Measurements from ENCODE around the gene UBALD2. TPM values are rescaled to one million over a fixed set of nuclear protein-coding genes. Genes with fewer than 3 reads are reported as not detected.
"Not testable (repeated sequence)": the region's sequence is repeated elsewhere in the genome, so short reads cannot be mapped to it uniquely, and the experiment has no call there.

UBALD2 gene
- total RNA-seq, 1 donor from 2014 or later, result 217 TPM

DNA sequence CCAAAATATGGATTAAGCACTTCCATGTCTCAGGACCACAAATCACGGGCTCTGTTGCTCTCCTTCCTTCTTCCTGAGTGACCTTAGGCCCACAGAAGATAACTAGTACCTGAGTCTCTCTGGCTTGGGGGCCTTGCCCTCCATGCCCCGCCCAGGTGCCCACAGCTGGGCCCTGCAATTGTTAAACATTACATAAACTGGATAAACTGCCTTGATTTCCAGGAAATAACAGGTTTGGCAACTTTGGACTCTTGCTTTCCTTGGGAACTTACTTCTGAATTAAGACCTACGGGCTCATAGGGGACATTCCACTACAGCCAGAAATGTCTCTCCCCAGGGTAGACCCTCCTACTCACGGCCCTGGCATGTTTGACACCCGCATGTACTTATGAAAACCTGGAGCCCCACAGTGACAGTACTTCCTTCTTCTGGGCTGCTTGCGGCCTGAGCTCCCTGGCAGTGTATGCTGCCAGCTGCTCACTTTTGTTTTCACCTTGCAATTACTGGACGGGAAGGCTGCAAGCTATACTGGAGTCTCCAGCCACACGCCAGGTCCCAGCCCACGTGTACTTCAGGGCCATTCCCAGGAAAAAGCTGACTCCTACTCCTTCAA, 2.3 kb upstream of the UBALD2 start:
- intact Hi-C loops (cut with micrococcal nuclease), result loop anchor here (1.0 to 10.0 kb wide), 2 partner anchors 22 to 242 kb away; partner anchors contain the start of gene RHBDF2
- peaks cover 13% of the 10 kb centered on the region for H3K36me3 Mint-ChIP-seq (ENCODE audit: low read depth)
- peak overlapping the region; percentile 94 for H3K27ac Mint-ChIP-seq
- no peak for DNase-seq (ENCODE audit: low spot score)
- H3K4me3 Mint-ChIP-seq, result peak overlapping the region; percentile 59
- no peaks in the 10 kb centered on the region for H3K9me3 Mint-ChIP-seq
- peaks cover 52% of the 10 kb centered on the region for H3K4me1 Mint-ChIP-seq (ENCODE audit: low read depth)
- H3K27me3 Mint-ChIP-seq (ENCODE audit: insufficient read depth), result no peaks in the 10 kb centered on the region

- no peaks in the 10 kb centered on the region for H3K9me3 Mint-ChIP-seq
- no peaks in the 10 kb centered on the region for H3K27me3 Mint-ChIP-seq (ENCODE audit: insufficient read depth)
- peaks cover 19% of the 10 kb centered on the region for H3K36me3 Mint-ChIP-seq (ENCODE audit: low read depth)
- H3K4me3 Mint-ChIP-seq, result peak overlapping the region; percentile 61
- H3K4me1 Mint-ChIP-seq (ENCODE audit: low read depth), result peaks cover 58% of the 10 kb centered on the region
- peak overlapping the region; percentile 94 for H3K27ac Mint-ChIP-seq
- DNase-seq (ENCODE audit: low spot score), result no peak
- intact Hi-C loops (cut with micrococcal nuclease), result loop anchor here (1.0 to 10.0 kb wide), 8 partner anchors 8 to 485 kb away; partner anchors contain the start of gene RHBDF2
Observed at GRCh38 chr17:76263896-76264295, 1.3 kb upstream of the UBALD2 start.

DNA sequence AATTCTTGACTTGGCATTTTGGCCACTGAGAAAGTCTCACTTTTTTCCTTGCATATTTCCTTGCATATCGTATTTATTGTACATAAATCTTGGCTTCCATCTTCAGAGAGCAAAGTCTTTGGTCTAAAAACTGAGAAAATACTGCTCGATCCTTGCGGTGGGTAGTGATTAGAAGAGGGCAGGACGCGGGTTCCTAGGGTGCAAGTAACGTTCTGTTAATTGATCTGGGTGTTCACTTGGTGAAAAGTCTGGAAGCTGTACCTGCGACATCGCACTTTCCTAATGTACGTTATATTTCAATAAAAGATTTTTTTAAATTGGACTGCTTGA, 758 bp upstream of the UBALD2 start:
- intact Hi-C loops (cut with micrococcal nuclease), result loop anchor here (1.0 to 10.0 kb wide), 7 partner anchors 8 to 486 kb away; partner anchors contain the start of gene RHBDF2
- H3K4me3 Mint-ChIP-seq, result peak overlapping the region; percentile 61
- DNase-seq (ENCODE audit: low spot score), result no peak
- no peaks in the 10 kb centered on the region for H3K9me3 Mint-ChIP-seq
- H3K27ac Mint-ChIP-seq, result peak overlapping the region; percentile 94
- H3K27me3 Mint-ChIP-seq (ENCODE audit: insufficient read depth), result no peaks in the 10 kb centered on the region
- peaks cover 60% of the 10 kb centered on the region for H3K4me1 Mint-ChIP-seq (ENCODE audit: low read depth)
- H3K36me3 Mint-ChIP-seq (ENCODE audit: low read depth), result peaks cover 24% of the 10 kb centered on the region

DNA sequence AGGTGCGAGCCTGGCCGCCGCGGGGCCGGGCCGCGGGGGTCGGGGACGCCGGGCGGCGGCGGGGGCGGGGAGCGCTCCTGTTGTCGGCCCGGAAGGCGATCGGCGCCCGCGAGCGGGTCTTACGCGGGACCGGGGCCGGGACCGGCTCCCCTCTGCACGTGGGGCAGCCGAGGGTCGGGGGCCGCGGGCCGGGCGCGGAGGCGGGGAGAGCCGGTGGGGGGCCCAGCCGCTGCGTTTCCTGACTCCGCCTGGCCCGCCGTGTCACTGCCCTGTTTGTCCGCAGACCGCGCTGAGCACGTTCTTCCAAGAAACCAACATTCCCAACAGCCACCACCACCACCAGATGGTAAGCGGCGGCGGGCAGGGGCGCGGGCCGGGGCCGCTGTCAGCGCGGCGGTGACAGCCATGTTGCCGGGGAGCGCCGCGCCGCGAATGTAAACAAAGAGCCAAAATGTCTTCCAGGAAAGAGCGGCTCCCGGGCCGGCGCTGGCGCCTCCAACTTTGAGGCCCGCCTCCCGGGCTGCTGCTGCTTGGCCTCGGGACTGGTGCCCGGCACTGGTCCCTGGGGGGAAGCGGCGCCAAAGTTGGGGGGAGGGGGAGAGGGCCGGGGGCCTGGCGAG, 586 bp downstream of the UBALD2 start:
- DNase-seq (ENCODE audit: low spot score), result peak; percentile 64
- Mint-ChIP-seq H3K4me1 (ENCODE audit: low read depth) (peaks cover 60% of the 10 kb centered on the region), H3K9me3 (no peaks in the 10 kb centered on the region), H3K4me3 (peak overlapping the region; percentile 94), H3K36me3 (ENCODE audit: low read depth) (peaks cover 32% of the 10 kb centered on the region), H3K27me3 (ENCODE audit: insufficient read depth) (no peaks in the 10 kb centered on the region), H3K27ac (peak overlapping the region; percentile 86)
- intact Hi-C loops (cut with micrococcal nuclease), result loop anchor here (2.0 to 10.0 kb wide), 4 partner anchors 195 to 487 kb away; partner anchors contain the start of genes MFSD11, RHBDF2 and SRSF2

DNA sequence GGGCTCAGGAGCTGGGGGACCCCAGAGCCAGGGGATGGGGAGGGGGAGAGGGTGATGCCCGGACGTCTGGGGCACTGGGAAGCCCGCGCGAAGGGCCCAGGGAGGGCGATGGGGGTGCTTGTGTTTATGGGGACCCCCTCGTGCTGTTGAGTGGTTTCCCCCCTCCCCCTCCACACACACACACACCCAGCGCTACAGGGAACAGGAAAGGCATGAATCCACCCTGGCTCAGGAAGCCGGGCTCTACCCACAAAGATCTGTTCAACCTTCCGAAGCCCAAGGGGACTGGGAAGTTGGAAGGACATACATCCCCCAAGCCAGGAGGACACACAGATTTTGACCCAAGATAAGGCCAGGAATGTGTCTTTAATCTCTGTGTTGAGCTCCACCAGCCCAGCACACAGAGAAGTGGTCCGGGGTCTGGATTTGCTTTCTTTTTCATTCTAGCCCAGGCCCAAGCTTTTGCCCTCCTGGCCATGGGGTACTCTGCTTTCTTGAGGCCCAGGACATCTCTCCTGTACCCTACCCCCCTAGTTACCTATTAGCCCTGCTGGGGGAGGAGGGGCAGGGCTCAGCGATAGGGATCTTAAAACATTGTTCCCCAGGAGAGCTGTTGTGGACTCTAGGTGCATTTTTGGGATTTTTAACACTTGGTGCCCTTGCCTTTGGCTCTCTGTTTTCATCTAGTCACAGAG, 1.2 kb downstream of the UBALD2 start:
- no peaks in the 10 kb centered on the region for H3K27me3 Mint-ChIP-seq (ENCODE audit: insufficient read depth)
- DNase-seq (ENCODE audit: low spot score), result no peak
- peak overlapping the region; percentile 94 for H3K4me3 Mint-ChIP-seq
- no peaks in the 10 kb centered on the region for H3K9me3 Mint-ChIP-seq
- intact Hi-C loops (cut with micrococcal nuclease), result loop anchor here (5.0 to 10.0 kb wide), 2 partner anchors 238 to 471 kb away; partner anchors contain the start of genes MFSD11, RHBDF2 and SRSF2
- peak overlapping the region; percentile 86 for H3K27ac Mint-ChIP-seq
- peaks cover 36% of the 10 kb centered on the region for H3K36me3 Mint-ChIP-seq (ENCODE audit: low read depth)
- peaks cover 62% of the 10 kb centered on the region for H3K4me1 Mint-ChIP-seq (ENCODE audit: low read depth)

DNA sequence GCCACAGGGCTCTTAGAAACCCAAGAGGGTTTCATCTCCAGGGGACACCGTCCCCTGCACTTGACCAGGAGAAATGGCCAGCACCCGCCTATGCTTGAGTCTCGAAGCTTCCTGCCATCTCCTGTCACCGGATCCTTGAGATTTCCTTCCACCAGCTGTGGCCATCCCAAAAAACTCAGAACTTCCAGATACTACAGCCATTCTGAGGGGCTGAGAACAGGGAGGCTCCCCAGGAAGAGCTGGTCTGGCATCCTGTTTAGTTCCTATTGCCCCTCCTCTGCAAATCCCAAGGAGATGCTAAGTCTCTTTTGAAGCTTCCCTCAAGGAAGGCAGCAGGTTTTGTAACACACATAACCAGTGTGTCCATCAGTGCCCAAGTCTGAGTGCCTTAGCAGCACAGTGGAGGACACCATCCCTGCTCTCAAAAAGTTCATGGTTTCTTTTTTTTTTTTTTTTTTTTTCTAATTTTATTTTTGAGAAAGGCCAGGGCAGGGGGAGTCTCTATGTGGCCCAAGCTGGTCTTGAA, 2.0 kb downstream of the UBALD2 start:
- DNase-seq (ENCODE audit: low spot score), result no peak
- Mint-ChIP-seq H3K4me3 (peak overlapping the region; percentile 94), H3K4me1 (ENCODE audit: low read depth) (peaks cover 58% of the 10 kb centered on the region), H3K9me3 (no peaks in the 10 kb centered on the region), H3K36me3 (ENCODE audit: low read depth) (peaks cover 36% of the 10 kb centered on the region), H3K27ac (peak overlapping the region; percentile 98), H3K27me3 (ENCODE audit: insufficient read depth) (no peaks in the 10 kb centered on the region)
- intact Hi-C loops (cut with micrococcal nuclease), result loop anchor here (5.0 to 10.0 kb wide), 2 partner anchors 238 to 470 kb away; partner anchors contain the start of genes MFSD11, RHBDF2 and SRSF2

DNA sequence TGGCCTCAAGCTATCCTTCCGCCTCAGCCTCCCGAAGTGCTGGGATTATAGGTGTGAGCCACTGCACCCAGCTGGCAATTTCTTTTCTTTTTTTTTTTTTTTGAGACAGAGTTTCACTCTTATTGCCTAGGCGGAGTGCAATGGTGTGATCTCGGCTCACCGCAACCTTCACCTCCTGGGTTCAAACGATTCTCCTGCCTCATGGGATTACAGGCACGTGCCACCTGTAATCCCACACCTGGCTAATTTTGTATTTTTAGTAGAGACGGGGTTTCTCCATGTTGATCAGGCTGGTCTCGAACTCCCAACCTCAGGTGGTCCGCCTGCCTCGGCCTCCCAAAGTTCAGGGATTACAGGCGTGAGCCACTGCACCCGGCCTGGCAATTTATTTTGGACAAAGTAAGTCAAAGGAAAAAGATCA, 2.4 kb downstream of the UBALD2 start:
- intact Hi-C loops (cut with micrococcal nuclease), result loop anchor here (1.0 to 10.0 kb wide), 3 partner anchors 196 to 470 kb away; partner anchors contain the start of genes MFSD11, RHBDF2 and SRSF2
- peak overlapping the region; percentile 94 for H3K4me3 Mint-ChIP-seq
- H3K27ac Mint-ChIP-seq, result peak overlapping the region; percentile 98
- peaks cover 36% of the 10 kb centered on the region for H3K36me3 Mint-ChIP-seq (ENCODE audit: low read depth)
- DNase-seq (ENCODE audit: low spot score); H3K9me3 Mint-ChIP-seq; H3K27me3 Mint-ChIP-seq (ENCODE audit: insufficient read depth): not testable (repeated sequence)
- peaks cover 53% of the 10 kb centered on the region for H3K4me1 Mint-ChIP-seq (ENCODE audit: low read depth)

- Mint-ChIP-seq H3K27ac (peak overlapping the region; percentile 98), H3K4me1 (ENCODE audit: low read depth) (peaks cover 51% of the 10 kb centered on the region), H3K36me3 (ENCODE audit: low read depth) (peaks cover 36% of the 10 kb centered on the region), H3K9me3 (no peaks in the 10 kb centered on the region), H3K4me3 (peak overlapping the region; percentile 94), H3K27me3 (ENCODE audit: insufficient read depth) (no peaks in the 10 kb centered on the region)
- peak; percentile 67 for DNase-seq (ENCODE audit: low spot score)
- intact Hi-C loops (cut with micrococcal nuclease), result loop anchor here (1.0 to 10.0 kb wide), 3 partner anchors 197 to 469 kb away; partner anchors contain the start of genes MFSD11, RHBDF2 and SRSF2
Observed at GRCh38 chr17:76268015-76268749, 3.0 kb downstream of the UBALD2 start.

DNA sequence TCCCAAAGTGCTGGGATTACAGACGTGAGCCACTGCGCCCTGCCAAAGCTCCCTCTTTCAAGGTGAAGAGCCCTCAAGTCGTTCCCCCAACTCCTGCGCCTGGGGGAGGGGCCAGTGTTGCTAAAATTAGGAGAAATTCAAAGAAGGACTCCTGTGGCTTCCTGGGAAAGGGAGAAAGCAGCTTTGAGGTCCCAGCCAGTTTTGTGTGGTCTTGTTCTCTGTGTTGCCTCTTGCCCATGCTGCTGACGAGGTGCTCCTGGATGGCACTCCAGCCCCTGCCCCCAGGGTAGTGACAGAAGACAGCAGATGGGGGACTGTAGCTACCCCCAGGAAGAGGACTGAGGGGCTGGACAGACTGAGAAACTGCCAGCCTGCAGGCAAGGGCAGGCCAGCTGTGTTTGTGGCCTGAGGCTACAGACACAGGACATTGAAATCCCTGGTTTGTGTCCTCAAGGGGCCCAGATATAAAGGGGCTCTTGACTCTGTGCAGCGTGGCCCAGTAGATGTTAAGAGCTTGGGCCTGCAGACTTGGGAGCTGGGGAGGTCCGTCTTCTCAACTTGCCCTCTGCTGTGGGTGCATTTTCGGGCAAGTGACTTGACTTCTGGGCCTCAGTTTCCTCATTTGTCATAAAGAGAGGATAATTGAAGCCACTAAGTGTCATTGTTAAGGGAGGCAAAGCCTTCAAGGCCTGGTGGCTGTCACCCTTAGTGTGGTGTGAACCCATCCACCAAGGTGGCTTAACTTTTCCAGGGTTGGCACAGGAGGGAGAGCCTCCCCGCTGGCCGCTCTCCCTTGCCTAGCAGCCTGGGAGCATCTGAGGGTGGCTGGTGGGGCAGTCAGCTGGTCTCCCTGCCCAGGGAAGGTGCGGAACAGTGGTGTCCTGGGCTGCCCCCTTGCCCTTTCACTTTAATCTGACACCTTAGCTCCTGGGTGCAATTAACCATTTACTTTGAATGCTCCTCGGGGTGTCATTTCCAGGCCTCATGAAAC, 4.1 kb downstream of the UBALD2 start:
- no peak for DNase-seq (ENCODE audit: low spot score)
- no peaks in the 10 kb centered on the region for H3K27me3 Mint-ChIP-seq (ENCODE audit: insufficient read depth)
- peak overlapping the region; percentile 98 for H3K27ac Mint-ChIP-seq
- H3K36me3 Mint-ChIP-seq (ENCODE audit: low read depth), result peaks cover 36% of the 10 kb centered on the region
- H3K9me3 Mint-ChIP-seq, result no peaks in the 10 kb centered on the region
- H3K4me1 Mint-ChIP-seq (ENCODE audit: low read depth), result peaks cover 50% of the 10 kb centered on the region
- peak overlapping the region; percentile 94 for H3K4me3 Mint-ChIP-seq
- intact Hi-C loops (cut with micrococcal nuclease), result loop anchor here (1.0 to 10.0 kb wide), 3 partner anchors 198 to 468 kb away; partner anchors contain the start of genes MFSD11, RHBDF2 and SRSF2

DNA sequence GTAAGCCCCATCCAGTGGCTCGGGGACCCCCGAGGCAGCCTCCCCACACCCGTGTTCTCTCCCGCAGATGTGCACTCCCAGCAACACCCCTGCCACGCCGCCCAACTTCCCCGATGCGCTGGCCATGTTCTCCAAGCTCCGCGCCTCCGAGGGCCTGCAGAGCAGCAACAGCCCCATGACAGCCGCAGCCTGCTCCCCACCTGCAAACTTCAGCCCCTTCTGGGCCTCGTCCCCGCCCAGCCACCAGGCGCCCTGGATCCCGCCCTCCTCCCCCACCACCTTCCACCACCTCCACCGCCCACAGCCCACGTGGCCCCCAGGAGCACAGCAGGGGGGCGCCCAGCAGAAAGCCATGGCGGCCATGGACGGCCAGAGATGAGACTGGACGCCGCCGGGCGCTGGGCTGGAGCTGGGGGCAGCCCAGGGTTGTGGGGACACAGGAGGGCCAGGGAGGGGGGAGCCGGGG, 5.0 kb downstream of the UBALD2 start:
- intact Hi-C loops (cut with micrococcal nuclease), result loop anchor here (10.0 kb wide), 1 partner anchor 365 kb away; the partner anchor contains the start of gene MRPL38
- Mint-ChIP-seq H3K36me3 (ENCODE audit: low read depth) (peaks cover 36% of the 10 kb centered on the region), H3K9me3 (no peaks in the 10 kb centered on the region), H3K4me3 (peak overlapping the region; percentile 94), H3K27ac (peak overlapping the region; percentile 98), H3K4me1 (ENCODE audit: low read depth) (peaks cover 45% of the 10 kb centered on the region), H3K27me3 (ENCODE audit: insufficient read depth) (no peaks in the 10 kb centered on the region)
- no peak for DNase-seq (ENCODE audit: low spot score)

All from activated T-helper 1 cell treated with anti-CD3 and anti-CD28 coated beads, Interleukin-12 subunit alpha, Interleukin-12 subunit beta, Interleukin-2, Interleukin-4 antibody, amounts not matched to agents 30 ng/mL and 10 ng/mL and 1 ng/mL, durations not matched to agents 14 hours and 24 hours and 36 hours (primary cell).